HepG2 (cell line): ENCODE measurements around the gene BCLAF1. TPM values are rescaled to one million over a fixed set of nuclear protein-coding genes. Genes with fewer than 3 reads are reported as not detected.

Experiments used
- BORCS8-MEF2B ChIP-seq: sonication (generic); formaldehyde crosslinking; IDR thresholded peaks from 2 replicates; pipeline ENCODE4 v1.8.0; 2022; ENCODE audit warnings: mild to moderate bottlenecking, missing genetic modification reagents
- PATZ1 ChIP-seq: sonication (generic); formaldehyde crosslinking; IDR thresholded peaks from 2 replicates; pipeline ENCODE4 v1.4.0; 2020; ENCODE audit warnings: missing genetic modification reagents
- RARG ChIP-seq: sonication (generic); formaldehyde crosslinking; IDR thresholded peaks from 2 replicates; pipeline ENCODE4 v1.4.0; 2020; ENCODE audit warnings: low read depth, mild to moderate bottlenecking, missing genetic modification reagents
- RFX1 ChIP-seq: fragments of 450-650 bp; IDR thresholded peaks from 2 replicates; pipeline ENCODE4 v1.6.1; 2017
- RFXAP ChIP-seq: sonication (generic); formaldehyde crosslinking; IDR thresholded peaks from 2 replicates; pipeline ENCODE4 v1.4.0; 2020; ENCODE audit warnings: missing genetic modification reagents, borderline replicate concordance
- SP140L ChIP-seq: sonication (generic); formaldehyde crosslinking; IDR thresholded peaks from 2 replicates; pipeline ENCODE4 v1.4.0; 2020; ENCODE audit warnings: missing genetic modification reagents, borderline replicate concordance
- SRY ChIP-seq: sonication (generic); formaldehyde crosslinking; IDR thresholded peaks from 2 replicates; pipeline ENCODE4 v1.8.0; 2022; ENCODE audit warnings: mild to moderate bottlenecking, missing genetic modification reagents
- ZNF143 ChIP-seq: sonication (generic); formaldehyde crosslinking; IDR thresholded peaks from 2 replicates; pipeline ENCODE4 v1.4.0; 2020; ENCODE audit warnings: missing genetic modification reagents
- ZNF337 ChIP-seq: sonication (generic); formaldehyde crosslinking; IDR thresholded peaks from 2 replicates; pipeline ENCODE4 v1.5.1; 2020; ENCODE audit warnings: missing genetic modification reagents, low read depth, mild to moderate bottlenecking, borderline replicate concordance
- ZNF407 ChIP-seq: sonication (generic); formaldehyde crosslinking; IDR thresholded peaks from one replicate; pipeline ENCODE4 v1.5.1; 2020; ENCODE audit warnings: mild to moderate bottlenecking, missing genetic modification reagents; ENCODE audit errors: not compliant biosample characterization
- ZNF709 ChIP-seq: sonication (generic); formaldehyde crosslinking; IDR thresholded peaks from 2 replicates; pipeline ENCODE4 v1.5.0; 2020; ENCODE audit warnings: mild to moderate bottlenecking, missing genetic modification reagents
- polyA plus RNA-seq, 8 experiments: library from polyadenylated mRNA; depleted of rRNA in 3 of 8; stranded (reverse) in 7 of 8; unstranded in 1 of 8; fragments of >200 nt; fragmentation: Illumina TruSeq in 4 of 8; extraction: Trizol in 4 of 8; gene quantifications; 2 replicates each; pipeline versions ENCODE4 v1.2.1 to v1.2.3, GENCODE V29; 2011 to 2016; ENCODE audit warnings: low read depth in 4 of 8, missing spikeins in 1 of 8, mixed read lengths in 1 of 8; ENCODE audit not compliant: insufficient read depth in 1 of 8
- total RNA-seq, 5 experiments: library from RNA; depleted of rRNA; stranded (reverse); fragments of >200 nt; fragmentation: Illumina TruSeq; extraction: Trizol; gene quantifications; 2 replicates each; pipeline ENCODE4 v1.2.3, GENCODE V29; 2016; ENCODE audit warnings: low read depth in 1 of 5
- TF ChIP-seq, protein P1 (sequence below): sonication (generic); formaldehyde crosslinking; IDR thresholded peaks from 2 replicates; pipeline ENCODE4 v1.4.0; 2020; ENCODE audit warnings: missing genetic modification reagents

The BCLAF1 gene
- total and polyA plus RNA-seq, 2 of the 13 experiments (the other 11 are each of a cell fraction or from before 2014, with no cell fraction given) = 55.3 to 292 TPM

- TF ChIP-seq, protein P1, sequence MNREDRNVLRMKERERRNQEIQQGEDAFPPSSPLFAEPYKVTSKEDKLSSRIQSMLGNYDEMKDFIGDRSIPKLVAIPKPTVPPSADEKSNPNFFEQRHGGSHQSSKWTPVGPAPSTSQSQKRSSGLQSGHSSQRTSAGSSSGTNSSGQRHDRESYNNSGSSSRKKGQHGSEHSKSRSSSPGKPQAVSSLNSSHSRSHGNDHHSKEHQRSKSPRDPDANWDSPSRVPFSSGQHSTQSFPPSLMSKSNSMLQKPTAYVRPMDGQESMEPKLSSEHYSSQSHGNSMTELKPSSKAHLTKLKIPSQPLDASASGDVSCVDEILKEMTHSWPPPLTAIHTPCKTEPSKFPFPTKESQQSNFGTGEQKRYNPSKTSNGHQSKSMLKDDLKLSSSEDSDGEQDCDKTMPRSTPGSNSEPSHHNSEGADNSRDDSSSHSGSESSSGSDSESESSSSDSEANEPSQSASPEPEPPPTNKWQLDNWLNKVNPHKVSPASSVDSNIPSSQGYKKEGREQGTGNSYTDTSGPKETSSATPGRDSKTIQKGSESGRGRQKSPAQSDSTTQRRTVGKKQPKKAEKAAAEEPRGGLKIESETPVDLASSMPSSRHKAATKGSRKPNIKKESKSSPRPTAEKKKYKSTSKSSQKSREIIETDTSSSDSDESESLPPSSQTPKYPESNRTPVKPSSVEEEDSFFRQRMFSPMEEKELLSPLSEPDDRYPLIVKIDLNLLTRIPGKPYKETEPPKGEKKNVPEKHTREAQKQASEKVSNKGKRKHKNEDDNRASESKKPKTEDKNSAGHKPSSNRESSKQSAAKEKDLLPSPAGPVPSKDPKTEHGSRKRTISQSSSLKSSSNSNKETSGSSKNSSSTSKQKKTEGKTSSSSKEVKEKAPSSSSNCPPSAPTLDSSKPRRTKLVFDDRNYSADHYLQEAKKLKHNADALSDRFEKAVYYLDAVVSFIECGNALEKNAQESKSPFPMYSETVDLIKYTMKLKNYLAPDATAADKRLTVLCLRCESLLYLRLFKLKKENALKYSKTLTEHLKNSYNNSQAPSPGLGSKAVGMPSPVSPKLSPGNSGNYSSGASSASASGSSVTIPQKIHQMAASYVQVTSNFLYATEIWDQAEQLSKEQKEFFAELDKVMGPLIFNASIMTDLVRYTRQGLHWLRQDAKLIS = no peak; the same call in 1 of the 2 replicates
- TF ChIP-seq ZNF407 (CRISPR knock-in tag) (peak; percentile 93), ZNF337 (CRISPR knock-in tag) (peak; percentile 36; the same call in 1 of the 2 replicates), RARG (CRISPR knock-in tag) (no peak), ZNF709 (CRISPR knock-in tag) (peak; percentile 6; the same call in 1 of the 2 replicates), SRY (CRISPR knock-in tag) (peak; percentile 41; the same call in 1 of the 2 replicates), RFX1 (no peak), SP140L (CRISPR knock-in tag) (no peak; the same call in 1 of the 2 replicates), ZNF143 (CRISPR knock-in tag) (peak; percentile 90), BORCS8-MEF2B (peak; percentile 89), PATZ1 (CRISPR knock-in tag) (peak; percentile 22; the same call in 1 of the 2 replicates), RFXAP (CRISPR knock-in tag) (no peak; the same call in 1 of the 2 replicates)
These were observed at the start of gene BCLAF1 (continued) for GRCh38 chr6:136289579-136290409.
